Measurements from ENCODE around the gene FN1. TPM values are rescaled to one million over a fixed set of nuclear protein-coding genes. Genes with fewer than 3 reads are reported as not detected.

The FN1 gene
- total RNA-seq, 6 donors from 2014 or later = 310 to 1,686 (median 1,133) TPM

DNA sequence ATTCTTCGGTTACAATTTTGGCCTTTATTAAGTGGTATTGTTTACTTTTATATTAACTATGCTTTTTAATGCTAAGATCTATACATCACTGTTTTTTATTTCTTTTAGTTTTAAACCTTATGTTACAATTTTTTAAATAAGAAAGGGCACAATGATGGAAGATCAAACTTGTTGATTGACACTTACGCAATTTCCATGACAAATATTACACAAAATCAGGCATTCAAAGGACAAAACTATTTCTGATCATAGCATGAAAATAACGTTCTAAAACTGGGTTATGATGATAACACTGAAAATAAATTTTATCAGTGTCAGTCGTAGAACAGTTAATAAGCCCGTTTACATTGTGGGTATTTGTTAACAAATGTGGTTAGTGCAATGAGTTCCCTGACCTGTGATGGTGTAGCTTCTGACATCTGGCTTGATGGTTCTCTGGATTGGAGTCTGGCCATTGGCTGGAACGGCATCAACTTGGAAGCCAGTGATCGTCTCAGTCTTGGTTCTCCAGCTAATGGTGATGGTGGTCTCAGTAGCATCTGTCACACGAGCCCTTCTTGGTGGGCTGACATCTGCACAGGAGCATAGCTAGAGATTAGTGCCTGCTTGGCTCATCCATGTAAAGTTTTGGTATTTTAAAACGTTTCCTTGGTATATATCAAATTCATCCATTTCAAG is 59.6 kb downstream of the FN1 start:
- no peaks in the 10 kb centered on the region for H3K4me1 ChIP-seq
- DNase-seq (no peak), ATAC-seq (ENCODE audit: low FRiP score in 2 of 2) (no peak)
- H3K27ac ChIP-seq = no peak overlapping the region
- no peak overlapping the region for H3K4me3 ChIP-seq
- H3K36me3 ChIP-seq = peaks cover 23 to 65% (median 32%) of the 10 kb centered on the region in 4 donors
- no peaks in the 10 kb centered on the region for H3K27me3 ChIP-seq
- no peaks in the 10 kb centered on the region for H3K9me3 ChIP-seq
- TF ChIP-seq EP300 (IDR thresholded peaks at IDR 0.05) = no peak
- no peak for TF ChIP-seq POLR2AphosphoS5 (IDR thresholded peaks at IDR 0.05)
- no peak for TF ChIP-seq POLR2A (IDR thresholded peaks at IDR 0.05)
- no peak for TF ChIP-seq CTCF (IDR thresholded peaks at IDR 0.05)
- WGBS, 2 donors = 87% methylated on average over 9 of the region's 9 CpGs

DNA sequence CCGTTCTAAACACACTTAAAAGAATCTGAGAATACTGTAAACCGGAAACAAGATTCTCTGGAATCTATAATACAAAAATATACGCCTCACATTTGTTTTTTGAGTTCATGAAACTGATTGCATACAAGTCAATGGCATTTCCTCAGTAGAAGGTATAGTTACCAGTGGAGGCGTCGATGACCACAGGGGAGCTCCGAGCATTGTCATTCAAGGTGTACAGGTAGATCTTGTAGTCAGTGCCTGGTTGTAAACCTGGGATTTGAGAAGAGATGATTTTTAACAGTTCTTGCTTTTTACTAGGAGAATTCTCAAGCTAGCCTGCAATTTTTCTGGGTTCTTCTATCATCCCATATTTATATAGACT is 60.4 kb downstream of the FN1 start:
- DNase-seq (no peak), ATAC-seq (ENCODE audit: low FRiP score in 2 of 2) (no peak)
- TF ChIP-seq CTCF (IDR thresholded peaks at IDR 0.05) = no peak
- TF ChIP-seq POLR2A (IDR thresholded peaks at IDR 0.05) = no peak
- TF ChIP-seq EP300 (IDR thresholded peaks at IDR 0.05) = no peak
- TF ChIP-seq POLR2AphosphoS5 (IDR thresholded peaks at IDR 0.05) = no peak
- H3K4me1 ChIP-seq = no peaks in the 10 kb centered on the region
- 95 to 97% methylated on average over 6 of the region's 6 CpGs for WGBS, 2 donors
- no peaks in the 10 kb centered on the region for H3K9me3 ChIP-seq
- no peak overlapping the region for H3K4me3 ChIP-seq
- no peaks in the 10 kb centered on the region for H3K27me3 ChIP-seq
- peaks cover 20 to 67% (median 32%) of the 10 kb centered on the region in 4 donors for H3K36me3 ChIP-seq
- no peak overlapping the region for H3K27ac ChIP-seq

DNA sequence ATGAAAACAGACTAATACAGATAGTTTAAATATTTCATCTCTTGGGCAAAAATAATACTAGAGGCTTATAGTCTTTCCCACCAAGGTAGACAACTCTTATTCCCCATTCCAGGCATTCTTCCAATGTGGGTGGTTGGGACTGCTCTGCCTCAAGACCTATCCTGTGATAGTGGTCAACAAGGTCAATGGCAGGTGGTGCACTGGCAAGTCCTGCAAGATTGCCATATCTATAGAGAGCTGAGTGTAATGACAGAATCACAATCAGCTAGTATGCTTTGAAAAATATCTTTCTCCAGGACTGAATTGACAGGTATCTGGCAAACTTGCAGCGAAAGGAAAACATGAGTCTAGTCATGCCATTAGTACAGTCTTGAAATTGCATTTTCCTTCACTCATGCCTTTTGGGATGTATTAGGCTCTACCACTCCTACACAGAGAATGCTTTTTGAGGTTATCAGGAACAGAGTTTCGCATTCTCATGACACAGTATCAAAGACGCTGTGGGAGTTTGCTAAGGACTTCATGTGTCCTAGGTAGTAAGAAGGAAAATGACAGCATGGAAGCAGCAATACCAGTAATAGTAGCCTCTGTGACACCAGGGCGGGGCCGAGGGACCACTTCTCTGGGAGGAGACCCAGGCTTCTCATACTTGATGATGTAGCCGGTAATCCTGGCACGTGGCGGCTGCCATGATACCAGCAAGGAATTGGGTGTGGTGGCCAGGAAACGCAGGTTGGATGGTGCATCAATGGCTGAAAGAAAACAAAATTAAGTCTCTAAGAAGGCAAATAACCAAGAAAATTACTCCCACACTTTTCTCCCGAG is 61.0 kb downstream of the FN1 start:
- Histone ChIP-seq H3K4me3 (no peak overlapping the region), H3K36me3 (peaks cover 18 to 67% (median 35%) of the 10 kb centered on the region in 4 donors), H3K27ac (no peak overlapping the region), H3K9me3 (no peaks in the 10 kb centered on the region), H3K4me1 (no peaks in the 10 kb centered on the region), H3K27me3 (no peaks in the 10 kb centered on the region)
- TF ChIP-seq POLR2AphosphoS5 (IDR thresholded peaks at IDR 0.05) (no peak), CTCF (IDR thresholded peaks at IDR 0.05) (no peak), POLR2A (IDR thresholded peaks at IDR 0.05) (no peak), EP300 (IDR thresholded peaks at IDR 0.05) (no peak)
- DNase-seq = no peak
- ATAC-seq (ENCODE audit: low FRiP score in 2 of 2) = no peak
- WGBS, 2 donors = 91 to 95% methylated on average over 10 of the region's 10 CpGs

DNA sequence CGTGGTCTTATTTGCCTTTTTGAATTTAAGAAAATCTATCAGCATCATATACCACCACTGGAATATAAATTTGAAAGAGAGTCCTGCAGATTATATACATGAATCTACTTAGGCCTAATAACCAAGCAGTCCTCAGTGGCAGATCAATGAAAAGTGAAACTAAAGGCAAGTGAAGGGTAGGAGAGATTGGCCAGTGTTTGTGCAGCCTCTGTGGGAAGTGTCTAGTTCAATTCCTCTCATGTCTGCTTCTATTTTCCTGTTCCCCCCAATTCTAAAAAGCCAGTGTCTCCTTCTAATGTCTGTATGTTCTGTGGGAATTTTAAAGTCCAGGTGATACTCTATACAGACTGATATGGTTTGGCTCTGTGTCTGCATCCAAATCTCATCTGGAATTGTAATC is 61.9 kb downstream of the FN1 start:
- Histone ChIP-seq H3K9me3 (no peaks in the 10 kb centered on the region), H3K27me3 (no peaks in the 10 kb centered on the region), H3K36me3 (peaks cover 15 to 68% (median 38%) of the 10 kb centered on the region in 4 donors), H3K4me3 (no peak overlapping the region), H3K27ac (no peak overlapping the region), H3K4me1 (no peaks in the 10 kb centered on the region)
- ATAC-seq (ENCODE audit: low FRiP score in 2 of 2) (no peak), DNase-seq (no peak)
- WGBS, 2 donors = 81 to 85% methylated on average over 1 of the region's 1 CpG
- TF ChIP-seq POLR2AphosphoS5 (IDR thresholded peaks at IDR 0.05) = no peak
- TF ChIP-seq POLR2A (IDR thresholded peaks at IDR 0.05) = no peak
- TF ChIP-seq EP300 (IDR thresholded peaks at IDR 0.05) = no peak
- no peak for TF ChIP-seq CTCF (IDR thresholded peaks at IDR 0.05)
